CD4-positive, alpha-beta T cell treated with Interferon gamma for 1 hour (primary cell): ENCODE data around the gene TSHZ2.

Experiments
- DNase-seq: peaks from one replicate; pipeline ENCODE4 v3.0.0-alpha.2; 2020

The TSHZ2 gene

DNA sequence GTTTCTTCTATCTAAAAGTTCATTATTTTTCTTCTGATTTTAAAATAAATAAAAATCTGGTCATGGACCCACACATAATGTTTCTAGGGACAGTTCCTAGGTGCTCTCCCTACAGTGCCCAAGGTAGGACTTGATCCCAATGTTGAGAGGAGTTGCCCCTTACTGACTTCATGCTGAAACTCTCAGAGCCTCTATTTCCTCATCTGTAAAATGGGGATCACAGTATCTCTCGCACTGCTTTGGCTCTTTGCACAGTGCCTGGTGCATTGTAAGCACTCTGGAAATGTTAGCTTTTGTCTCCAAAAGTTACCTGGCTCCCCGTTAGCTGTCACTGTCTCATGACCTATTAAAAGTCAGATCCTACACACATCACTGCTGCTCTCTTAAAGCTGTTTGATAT lies 205.5 kb downstream of the TSHZ2 start:
- no peak for DNase-seq

DNA sequence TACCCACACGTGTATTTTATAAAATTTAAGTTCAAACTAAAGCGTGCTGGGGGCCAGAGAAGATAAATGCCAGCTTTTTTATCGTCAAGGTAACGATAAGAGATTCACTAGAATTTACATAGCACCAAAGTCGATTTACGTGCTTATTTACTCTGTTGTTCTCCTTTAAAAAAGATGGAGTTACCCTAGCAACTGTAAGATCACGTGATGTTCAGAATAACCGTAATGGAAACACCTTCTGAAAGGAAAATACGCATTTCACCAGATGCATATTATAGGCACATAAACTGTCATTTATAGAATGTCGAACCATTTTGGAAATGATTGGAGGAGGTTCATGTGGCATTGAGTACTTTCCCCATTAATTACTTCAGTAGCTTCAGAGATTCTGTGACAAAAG lies 207.6 kb downstream of the TSHZ2 start:
- no peak for DNase-seq

DNA sequence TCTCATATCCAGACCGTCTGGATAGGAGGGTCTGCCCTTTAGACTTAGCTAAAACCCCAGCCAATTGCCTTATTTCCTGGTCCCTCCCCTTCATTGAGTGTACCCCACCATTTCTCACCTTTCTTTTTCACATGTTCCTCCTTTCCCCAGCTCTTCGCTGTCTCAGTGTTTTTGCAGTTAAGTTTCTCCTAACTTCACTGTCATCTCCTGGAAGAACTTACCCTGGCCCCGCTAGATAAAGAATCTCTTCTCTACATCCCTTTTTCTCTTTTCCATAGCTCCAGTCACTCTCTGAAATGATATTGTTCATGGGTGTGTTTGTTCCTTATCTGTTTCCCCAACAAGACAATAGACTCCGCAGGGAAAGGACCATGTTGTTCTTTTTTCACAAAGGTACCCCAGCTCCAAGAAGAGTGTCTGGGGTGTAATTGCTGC lies 208.8 kb downstream of the TSHZ2 start:
- DNase-seq, result no peak

DNA sequence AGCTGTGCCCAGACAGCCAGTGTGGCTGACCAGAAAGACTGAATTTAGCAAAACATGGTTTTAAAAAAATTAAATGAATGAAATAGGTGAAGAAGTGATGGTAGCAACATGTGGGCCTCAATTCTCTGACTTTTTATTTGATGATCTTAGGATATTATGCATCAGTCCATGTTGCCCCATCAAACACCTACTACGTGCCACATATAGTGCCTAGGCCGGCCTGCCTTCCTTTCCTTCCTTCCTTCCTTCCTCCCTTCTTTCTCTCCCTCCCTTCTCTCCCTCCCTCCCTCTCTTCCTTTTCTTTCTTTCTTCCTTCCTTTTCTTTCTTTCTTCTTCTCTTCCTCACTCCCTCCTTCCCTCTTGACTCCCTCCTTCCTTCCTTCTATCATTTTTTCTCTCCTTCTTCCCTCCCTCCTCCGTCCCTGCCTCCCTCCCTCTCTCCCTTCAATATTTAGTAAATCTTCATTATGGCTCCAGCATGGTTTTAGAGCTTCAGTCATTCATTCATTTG lies 209.8 kb downstream of the TSHZ2 start:
- DNase-seq, result no peak

DNA sequence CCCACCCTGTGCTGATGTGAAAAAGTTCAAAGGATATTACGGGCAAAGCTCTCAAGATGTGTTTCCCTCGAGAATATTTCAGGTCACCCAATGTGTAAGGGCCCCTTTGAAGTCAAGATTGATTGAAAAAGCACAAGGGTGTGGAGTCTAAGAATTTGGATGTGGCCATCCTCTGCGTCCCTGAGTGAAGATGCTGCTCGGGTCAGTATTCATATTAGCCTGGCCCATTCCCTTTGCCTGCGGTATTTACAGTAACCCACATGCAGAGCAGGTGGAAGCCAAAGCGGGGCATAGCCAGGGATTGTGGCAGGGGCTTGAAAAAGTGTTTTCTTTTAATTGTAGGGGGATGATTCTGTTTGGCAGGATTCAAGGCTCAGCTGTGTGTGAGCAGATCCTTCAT lies 211.0 kb downstream of the TSHZ2 start:
- no peak for DNase-seq

DNA sequence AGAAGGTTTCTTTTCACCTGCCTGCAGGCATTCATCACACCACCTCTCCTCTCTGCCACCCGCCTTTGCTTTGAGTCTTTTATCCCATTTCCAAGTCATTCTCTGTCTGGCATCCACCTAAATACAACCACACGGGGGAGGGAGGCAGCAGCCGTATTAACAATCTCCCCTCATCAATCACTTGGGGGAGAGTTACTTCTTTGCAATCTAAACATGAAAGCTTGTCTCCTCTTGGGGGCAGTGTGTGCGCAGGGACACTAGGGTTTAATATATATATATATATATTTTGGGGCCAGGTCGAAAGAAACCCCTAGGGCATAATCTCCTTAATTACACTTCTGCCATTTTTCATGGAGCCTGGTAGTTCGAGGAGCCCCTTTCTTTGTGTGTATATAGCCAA lies 214.5 kb downstream of the TSHZ2 start:
- no peak for DNase-seq

DNA sequence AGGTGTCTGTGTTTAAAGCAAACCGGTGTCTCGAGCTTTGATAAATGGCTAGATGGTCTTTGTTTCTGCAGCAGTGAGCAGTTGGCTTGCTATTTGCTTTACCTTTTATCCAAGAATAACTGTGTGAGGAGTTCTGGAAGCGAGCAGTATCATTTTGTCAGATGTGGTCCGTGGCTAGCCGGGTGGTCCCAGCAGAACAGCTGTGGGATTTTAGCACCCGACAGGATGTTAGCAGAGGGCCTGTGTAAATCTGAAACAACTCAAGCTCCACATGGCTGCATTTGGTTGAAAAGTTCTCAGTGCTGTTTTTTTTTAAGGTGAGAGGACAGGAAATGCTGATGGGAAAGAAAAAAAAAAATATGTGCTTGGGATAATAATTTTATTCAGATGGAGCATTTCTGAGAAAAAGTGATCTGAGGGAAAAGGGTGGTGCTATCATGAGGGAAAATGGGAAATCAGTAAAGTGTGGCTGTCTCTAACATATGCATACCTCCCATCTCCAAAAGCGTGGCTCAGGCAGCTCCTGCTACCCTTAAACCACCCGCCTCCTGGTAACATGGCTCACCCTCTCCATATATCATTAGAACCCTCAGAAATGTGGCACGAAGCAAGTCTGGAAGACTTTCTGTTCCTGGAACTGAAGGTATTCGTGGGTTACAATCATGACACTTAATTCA lies 215.4 kb downstream of the TSHZ2 start:
- no peak for DNase-seq

DNA sequence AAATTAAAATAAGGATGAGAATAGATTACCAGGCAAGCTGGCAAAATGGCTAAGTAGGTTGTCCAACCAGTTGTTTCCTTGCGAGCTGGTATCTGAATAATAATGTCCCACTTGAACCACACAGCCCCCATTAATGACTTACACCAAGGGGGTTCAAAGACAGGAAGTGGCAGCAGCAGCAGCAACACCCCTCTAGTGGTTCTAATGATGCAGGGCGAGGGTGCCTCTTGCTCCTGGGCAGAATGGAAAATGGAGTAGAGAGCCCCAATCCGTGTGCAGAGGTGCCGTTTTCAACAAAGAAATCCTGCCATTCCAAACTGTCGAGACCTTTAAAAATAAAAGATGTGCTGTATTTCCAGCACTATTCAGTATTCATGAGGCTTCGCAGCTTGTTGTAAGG lies 218.1 kb downstream of the TSHZ2 start:
- no peak for DNase-seq

DNA sequence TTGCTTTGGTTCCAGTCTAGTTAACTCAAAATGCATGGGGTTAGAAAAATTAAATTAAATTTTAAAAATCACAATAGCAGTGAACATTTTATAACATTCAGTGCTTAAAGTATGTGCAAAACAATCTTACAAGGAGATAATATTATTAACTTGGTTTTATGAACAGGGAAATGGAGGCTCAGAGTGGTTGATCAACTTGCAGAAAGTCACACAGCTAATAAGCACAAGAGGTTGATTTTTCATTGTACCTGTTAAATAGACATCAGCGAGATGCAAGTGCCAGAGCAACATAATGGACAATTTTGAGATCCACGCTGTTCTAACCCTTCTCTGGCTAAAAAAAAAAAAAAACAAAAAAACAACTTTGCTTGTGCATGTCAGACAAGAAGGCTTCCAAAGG lies 219.8 kb downstream of the TSHZ2 start:
- no peak for DNase-seq

DNA sequence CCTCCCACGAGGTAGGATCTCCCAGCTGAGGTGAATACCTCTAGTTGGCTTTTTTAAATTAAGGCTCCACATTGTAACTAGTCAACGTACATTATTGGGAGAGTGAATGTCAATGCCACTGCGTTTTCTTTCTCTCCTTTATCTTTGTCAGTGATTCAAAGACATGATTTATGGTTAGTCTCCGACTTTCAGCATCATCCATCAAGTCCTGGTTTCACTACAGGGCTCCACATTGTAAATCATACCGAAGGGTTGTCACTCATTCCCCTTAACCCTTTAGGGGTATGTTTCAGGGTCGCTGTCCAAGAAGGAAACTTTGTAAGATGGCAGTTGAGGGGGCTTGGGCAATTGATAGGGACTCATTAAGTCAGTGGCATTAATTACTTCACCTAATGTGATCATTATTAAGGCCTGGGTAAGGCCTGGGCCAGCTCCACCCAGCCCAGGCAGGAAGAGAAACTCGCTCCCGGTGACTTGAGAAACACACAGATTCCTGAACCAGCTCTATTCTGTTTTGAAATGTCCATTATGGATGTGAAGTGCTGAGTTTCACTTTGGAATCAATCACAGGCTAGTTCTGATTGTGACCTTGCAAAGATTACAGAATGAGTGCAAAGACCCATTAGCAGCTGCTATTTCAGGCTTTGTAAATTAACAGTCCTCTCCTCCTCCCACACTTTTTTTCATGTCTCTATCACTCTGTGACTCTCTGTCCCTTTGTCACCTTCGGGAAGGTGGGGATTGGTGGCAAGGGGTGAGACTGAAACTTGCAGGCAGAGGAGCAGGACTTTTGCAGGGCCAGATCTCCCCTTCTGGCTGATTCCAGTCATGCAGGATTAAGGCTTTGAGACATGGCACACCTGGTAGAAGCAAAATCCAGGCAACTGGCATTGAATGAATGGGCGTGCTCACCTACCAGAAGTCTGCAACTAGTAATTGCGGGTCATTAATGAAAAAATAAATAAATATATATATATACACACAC lies 222.4 kb downstream of the TSHZ2 start:
- DNase-seq, result no peak

DNA sequence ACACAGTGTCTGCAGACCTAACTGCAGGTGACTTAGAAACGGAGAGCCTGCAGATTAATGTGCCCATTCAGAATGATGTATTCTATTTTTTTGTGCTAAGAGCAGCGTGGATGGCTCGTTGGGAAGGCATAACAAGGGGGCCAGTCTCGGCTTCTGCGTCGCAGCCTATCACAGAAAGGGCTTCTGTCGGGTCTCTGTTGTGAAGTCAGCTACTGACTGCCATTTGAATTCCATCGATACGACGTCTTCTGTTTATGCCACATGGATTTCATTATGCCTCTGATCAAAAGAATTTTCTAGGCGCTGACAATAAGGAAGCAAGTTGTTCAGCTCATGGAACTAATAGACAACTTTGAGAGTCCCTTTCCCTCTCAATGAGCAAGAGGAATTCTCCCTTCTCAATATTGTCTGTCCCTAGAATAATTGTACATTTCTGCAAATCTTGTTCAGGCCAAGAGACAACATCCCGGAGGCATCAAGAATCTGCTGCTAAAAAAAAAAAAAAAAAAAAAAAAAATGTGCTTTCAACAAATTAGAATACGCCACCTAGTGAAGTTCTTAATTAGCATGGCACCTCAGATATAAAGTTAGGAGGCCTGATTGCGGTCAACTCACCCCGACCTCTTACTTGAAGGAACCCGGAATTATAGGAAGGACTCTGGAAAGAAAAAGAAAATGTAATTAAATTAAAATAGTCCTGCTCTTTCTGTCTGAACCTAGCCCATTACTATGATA lies 223.9 kb downstream of the TSHZ2 start:
- no peak for DNase-seq

DNA sequence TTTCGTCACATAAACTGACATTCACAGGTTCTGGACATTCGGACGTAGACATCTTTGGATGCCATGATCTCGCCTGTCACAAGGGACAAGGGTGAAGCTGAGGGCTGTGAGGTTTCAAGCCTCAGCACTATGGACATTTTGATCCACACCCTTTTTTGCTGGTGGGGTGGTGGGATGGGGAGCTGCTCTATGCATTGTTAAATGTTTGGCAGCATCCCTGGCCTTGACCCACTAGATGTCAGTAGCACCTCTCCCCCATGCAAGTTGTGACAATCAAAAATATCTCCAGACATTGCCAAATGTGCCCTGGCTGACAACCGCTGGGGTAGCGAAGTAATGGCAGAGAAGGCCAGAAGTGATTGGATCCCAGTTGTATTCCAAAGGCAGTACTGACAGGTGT lies 229.4 kb downstream of the TSHZ2 start:
- no peak for DNase-seq

DNA sequence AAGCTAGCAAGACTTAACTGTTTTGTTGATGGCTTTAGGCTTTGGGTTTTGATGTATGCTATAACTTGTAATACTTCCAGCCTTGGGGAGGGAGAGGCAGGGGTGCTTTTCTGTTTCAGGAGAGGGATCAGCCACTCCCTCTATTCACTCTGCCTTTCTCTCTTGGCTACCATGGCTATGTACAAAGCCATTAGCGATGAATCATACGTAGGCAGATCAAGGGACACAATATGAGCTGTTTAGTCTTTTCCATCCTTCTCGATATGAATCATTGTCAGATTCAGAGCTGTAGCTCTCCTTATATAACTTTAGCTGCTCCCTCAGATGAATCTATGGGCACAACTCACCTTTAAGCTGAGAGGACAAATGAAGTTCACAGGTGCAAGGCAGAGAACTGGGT lies 230.6 kb downstream of the TSHZ2 start:
- no peak for DNase-seq

DNA sequence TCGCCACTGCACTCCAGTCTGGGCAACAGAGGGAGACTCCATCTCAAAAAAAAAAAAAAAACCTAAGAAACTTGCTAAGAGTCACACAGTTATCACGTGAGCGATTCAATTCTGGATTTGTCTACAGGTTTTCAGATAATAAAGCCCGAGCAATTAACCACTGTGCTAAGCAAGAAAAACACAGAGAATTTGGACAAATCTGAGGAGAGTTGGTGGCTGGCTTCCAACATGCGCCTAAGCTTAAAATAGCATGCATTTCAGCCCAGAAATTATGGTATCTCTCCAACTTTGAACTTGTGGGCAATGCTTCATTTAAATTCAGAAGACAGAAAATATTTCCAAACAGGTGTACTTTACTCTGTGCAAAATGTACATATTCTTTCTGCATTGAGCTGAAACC lies 232.9 kb downstream of the TSHZ2 start:
- no peak for DNase-seq

DNA sequence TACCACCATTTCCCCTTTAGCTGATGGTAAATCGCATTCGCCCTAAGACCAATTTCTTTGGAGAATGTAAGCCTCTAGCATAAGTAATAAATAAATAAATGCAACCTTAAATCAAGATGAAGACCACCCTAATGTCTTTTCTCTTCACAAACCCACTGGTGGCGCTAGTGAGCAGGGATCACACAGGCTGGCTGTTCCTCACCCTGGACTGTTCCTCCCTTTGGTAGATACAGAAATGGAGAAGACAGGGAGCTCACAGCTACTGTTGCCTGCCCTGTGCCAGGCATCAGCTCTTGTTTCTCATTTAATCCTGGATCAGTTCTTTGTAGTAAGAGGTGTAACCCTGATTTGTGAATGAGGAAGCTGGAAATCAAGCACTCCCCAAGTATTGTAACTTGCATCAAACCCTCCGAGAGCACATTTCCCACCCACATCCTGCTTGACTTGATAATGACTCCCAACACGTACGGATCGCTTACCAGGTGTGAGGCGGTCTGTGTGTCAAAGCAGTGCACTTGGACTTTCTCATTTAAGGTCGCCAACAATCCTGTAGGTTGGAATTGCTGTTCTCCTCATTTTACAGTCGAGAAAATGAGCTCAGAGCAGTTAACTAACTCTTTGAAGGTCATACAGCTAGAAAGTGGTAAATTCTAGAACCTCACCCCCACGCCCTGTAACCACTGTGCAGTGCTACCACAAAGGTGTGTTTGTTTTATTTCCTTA lies 236.1 kb downstream of the TSHZ2 start:
- no peak for DNase-seq

DNA sequence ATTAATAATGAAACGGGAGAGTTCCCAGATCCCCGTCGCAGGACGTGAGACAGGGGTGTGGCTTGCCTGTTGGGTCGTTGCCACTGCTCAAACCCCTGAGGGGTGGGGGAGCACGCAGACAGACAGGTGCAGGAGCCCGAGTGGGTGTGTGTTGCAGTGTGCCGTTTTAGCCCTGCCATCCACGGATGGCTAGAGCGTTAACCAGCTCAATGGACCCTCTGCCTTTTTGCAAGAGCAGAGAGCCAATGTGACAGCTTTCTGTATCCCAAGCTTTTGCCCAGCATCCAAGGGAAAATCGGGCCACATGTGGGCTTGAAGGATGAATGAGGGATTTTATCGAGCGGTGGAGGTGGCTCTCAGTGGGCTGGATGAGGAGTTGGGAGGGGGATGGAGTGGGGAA lies 237.9 kb downstream of the TSHZ2 start:
- no peak for DNase-seq

DNA sequence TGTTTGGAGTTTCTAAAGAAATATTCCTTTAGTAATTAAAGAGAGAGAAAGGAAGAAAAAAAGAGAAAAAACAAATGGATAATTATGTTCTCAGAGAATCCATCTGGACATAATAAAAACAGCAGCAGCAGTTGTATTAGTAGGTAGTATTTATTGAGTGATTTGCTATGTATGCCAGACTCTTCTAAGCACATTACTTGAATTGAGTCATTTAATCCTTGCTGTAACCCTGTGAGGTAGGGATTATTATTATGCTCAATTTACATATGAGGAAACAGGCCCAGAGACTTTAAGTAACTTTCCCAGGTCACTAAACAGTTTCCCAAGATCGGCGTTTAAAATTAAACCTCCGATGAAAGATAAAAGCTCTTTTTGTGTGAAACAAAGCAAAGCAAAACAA lies 238.8 kb downstream of the TSHZ2 start:
- DNase-seq, result no peak

DNA sequence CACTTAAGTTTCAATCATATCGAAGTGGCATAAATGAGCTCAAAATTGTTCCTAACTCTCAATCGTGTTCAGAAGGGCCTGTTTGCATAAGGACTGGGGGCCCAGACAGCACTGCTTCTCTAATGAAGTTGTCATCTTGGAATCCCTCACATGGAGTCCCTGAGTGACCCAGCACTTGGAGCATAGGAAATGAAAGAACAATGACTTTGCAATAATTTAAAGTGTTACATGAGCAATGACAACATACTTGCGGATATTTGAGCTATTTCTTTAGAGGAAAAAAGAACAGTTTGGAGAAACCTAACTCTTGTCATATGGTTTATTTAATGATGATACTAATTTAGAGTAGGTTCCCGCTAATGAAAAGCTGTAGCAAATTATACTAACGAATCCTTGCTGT lies 239.9 kb downstream of the TSHZ2 start:
- no peak for DNase-seq

DNA sequence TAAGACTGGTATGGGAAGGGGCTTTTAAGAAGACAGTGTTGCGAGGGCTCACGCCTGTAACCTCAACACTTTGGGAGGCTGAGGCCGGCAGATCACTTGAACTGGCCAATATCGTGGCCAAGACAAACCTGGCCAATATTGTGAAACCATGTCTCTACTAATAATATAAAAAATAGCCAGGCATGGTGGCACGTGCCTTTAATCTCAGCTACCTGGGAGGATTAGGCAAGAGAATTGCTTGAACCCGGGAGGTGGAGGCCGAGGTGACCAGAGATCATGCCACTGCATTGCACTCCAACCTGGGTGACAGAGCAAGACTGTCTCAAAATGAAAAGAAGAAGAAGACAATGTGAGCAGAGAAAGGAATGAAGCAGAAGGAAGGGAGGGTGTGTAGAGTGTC lies 242.2 kb downstream of the TSHZ2 start:
- DNase-seq, result no peak

DNA sequence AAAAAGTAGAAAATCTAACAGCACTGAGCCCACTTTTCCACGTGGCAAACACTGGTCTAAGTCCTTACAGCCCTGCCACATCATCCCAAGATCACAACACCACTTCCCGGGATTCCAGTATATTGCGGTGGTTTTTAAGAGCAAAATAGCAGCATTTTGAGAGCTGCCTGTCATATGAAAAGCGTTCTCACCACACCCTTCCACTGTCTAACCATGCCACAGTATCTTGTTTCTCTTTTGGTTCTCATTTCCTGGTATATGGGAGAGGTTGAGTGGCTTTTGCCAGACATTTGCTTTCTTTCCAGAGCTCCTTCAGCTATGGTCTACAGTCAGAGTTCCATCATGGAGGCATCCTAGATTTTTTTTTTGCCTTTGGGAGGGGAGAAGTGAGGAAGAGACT lies 243.0 kb downstream of the TSHZ2 start:
- no peak for DNase-seq

DNA sequence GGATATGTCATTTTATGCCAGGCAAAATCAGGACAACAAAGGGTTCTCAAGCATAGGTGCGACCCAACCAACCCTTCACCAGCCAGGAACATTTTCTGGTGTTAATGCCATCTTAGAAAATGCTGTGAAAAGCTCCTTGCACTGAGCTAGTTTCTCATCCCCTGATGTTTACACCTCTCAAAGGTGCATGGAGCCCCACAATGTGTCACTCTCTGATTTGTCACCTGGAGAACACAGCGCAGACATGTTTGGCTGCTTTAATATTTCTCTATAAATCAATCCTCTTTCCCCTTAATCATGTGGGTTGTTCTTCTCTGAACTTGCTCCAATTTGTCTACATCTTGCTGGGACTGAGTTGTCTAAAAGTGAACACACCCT lies 244.3 kb downstream of the TSHZ2 start:
- no peak for DNase-seq

DNA sequence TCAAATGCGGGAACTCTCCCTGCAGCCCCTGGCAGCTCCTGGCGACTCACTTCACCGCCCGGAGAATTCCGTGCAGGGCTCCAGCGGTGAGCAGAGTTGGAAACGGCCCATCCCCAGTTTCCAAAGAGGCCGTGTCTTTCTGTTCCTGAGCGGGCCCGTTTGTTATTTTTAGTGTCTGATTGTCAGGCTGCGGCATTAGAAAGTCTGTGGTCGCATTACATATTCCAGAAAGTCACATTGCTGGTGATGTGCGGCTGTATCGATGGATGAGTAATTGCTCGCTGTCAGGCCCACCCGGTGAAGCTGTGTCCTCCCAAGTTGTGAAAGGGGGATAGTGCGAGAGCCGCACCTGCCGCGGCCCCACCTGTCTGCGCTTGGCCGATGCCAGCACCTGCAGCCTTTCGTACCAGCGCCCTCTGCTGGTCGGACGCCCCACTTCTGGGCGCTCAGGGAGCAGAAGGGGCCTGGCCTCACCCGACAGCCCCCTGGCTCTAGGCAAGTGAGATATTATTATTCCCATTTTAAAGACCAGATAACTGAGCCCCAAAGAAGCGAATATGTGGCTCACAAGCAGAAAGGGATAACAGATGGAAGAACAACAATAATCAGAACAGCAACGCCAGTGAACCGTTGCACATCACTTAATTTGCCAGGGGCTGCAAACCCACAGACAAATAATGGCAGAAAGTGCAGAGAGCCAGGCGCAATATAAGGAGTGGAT lies 244.9 kb downstream of the TSHZ2 start:
- peak; percentile 58 for DNase-seq
